SK-N-MC (cell line): ENCODE results near the gene ALX3.

ENCODE experiments used
- DNase-seq: peaks from one replicate; pipeline ENCODE4 v3.0.0-alpha.2; 2011; ENCODE audit warnings: low read depth, low spot score
- H3K27ac ChIP-seq: fragments of 200-600 bp; sonication (generic); 2 replicates; pipeline ENCODE4 v1.5.1; 2016; ENCODE audit warnings: mixed run types
- H3K36me3 ChIP-seq: fragments of 200-600 bp; sonication (generic); 2 replicates; pipeline ENCODE4 v1.6.1; 2017; ENCODE audit warnings: antibody characterized with exemption, low read length, mixed read lengths; ENCODE audit not compliant: insufficient read depth
- H3K4me3 ChIP-seq: fragments of 200-600 bp; sonication (generic); 2 replicates; pipeline ENCODE4 v1.5.1; 2016
- H3K9ac ChIP-seq: fragments of 200-600 bp; sonication (generic); 2 replicates; pipeline ENCODE4 v1.8.0; 2017; ENCODE audit warnings: mixed run types, mixed read lengths; ENCODE audit not compliant: insufficient read length
- H3K9me3 ChIP-seq: fragments of 200-600 bp; sonication (generic); 2 replicates; pipeline ENCODE4 v1.6.1; 2017; ENCODE audit warnings: low read depth, mild to moderate bottlenecking, antibody characterized with exemption, low read length, moderate library complexity, mixed read lengths
- EZH2 ChIP-seq: fragments of 200-600 bp; sonication (generic); IDR thresholded peaks from one replicate; pipeline ENCODE4 v1.6.1; 2017; ENCODE audit warnings: antibody characterized with exemption
- FOXP2 ChIP-seq: optimal IDR thresholded peaks from 2 replicates; pipeline ENCODE3; 2011; ENCODE audit warnings: mild to moderate bottlenecking, moderate library complexity; ENCODE audit not compliant: insufficient read depth; ENCODE audit errors: extremely low read length, control extremely low read depth
- POLR2AphosphoS5 ChIP-seq: IDR thresholded peaks from 2 replicates; pipeline ENCODE4 v1.6.1; 2012; ENCODE audit warnings: mild to moderate bottlenecking, low read depth, low read length, borderline replicate concordance

ALX3 gene

DNA sequence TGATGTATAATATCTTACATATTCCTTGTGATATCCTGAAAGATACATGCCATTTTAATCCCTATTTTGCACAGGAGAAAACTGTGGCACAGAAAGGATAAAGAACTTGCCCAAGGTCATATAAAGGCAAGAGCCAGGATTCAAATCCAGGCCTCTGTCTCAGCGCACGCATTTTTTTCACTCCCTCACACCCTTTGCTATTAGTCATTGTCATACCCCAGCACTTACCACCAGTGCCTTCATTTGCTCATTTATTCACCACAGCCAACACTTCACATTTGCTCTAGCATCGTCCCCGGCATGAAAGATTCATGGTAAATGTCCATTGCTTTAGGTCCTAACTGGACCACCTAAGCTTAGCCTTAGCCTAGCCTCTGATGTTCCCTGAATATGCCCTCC, 14.2 kb downstream of the ALX3 start:
- Histone ChIP-seq H3K36me3 (peaks cover 70% of the 10 kb centered on the region), H3K4me3 (no peak overlapping the region), H3K9me3 (no peaks in the 10 kb centered on the region), H3K27ac (no peak overlapping the region), H3K9ac (no peak overlapping the region)
- no peak for DNase-seq
- TF ChIP-seq EZH2: no peak
- TF ChIP-seq POLR2AphosphoS5: no peak
- TF ChIP-seq FOXP2: no peak

DNA sequence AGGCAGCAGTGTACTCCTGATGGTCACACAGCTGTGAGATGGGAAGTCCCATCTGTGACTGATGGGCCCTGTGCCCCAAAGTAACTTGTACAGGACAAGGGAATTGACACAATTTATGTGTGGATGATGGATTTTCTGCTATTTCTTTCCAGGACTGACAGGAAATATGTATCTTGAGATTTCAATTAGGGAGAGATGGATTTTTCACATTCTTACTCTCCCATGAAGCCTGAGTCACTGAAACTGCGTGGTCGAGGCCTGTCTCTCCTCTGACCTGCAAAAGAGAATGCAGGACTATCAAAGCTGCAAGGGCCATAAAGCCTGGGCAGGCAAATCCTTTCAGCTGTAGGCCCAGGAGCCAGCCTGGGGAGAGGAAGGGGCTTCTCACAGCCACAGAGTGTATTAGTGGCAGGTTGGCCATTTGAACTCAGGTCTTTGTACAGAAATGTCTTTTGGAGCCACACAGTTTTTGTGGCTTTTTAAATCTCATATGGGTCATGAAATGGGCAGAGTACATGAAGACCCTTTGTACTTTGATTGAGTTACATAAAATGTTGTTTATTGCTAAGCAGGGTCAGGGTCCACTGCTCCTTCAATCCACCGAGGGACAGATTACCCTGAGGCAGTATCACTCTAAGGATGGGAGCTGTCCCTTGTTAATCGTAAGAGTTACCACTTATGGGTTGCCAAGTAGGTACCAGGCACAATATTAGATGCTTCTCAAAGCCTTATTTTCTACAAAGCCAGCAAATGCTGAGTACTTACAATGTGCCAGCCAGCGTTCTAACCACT, 14.8 kb downstream of the ALX3 start:
- Histone ChIP-seq H3K9ac (no peak overlapping the region), H3K9me3 (no peaks in the 10 kb centered on the region), H3K27ac (no peak overlapping the region), H3K36me3 (peaks cover 76% of the 10 kb centered on the region), H3K4me3 (no peak overlapping the region)
- TF ChIP-seq POLR2AphosphoS5 (no peak), EZH2 (no peak), FOXP2 (no peak)
- no peak for DNase-seq

DNA sequence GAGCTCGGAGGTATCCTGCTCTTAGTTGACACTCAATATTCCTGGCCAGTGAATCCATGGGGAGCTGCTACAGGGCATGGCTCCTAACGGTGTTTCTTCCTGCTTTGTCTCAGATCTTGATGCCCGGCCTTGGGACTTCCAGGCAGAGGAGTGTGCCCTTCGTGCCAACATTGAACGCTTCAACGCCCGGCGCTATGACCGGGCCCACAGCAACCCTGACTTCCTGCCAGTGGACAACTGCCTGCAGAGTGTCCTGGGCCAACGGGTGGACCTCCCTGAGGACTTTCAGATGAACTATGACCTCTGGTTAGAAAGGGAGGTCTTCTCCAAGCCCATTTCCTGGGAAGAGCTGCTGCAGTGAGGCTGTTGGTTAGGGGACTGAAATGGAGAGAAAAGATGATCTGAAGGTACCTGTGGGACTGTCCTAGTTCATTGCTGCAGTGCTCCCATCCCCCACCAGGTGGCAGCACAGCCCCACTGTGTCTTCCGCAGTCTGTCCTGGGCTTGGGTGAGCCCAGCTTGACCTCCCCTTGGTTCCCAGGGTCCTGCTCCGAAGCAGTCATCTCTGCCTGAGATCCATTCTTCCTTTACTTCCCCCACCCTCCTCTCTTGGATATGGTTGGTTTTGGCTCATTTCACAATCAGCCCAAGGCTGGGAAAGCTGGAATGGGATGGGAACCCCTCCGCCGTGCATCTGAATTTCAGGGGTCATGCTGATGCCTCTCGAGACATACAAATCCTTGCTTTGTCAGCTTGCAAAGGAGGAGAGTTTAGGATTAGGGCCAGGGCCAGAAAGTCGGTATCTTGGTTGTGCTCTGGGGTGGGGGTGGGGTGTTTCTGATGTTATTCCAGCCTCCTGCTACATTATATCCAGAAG, 16.7 kb downstream of the ALX3 start:
- Histone ChIP-seq H3K4me3 (no peak overlapping the region), H3K27ac (no peak overlapping the region), H3K9ac (no peak overlapping the region), H3K36me3 (peaks cover 89% of the 10 kb centered on the region), H3K9me3 (no peaks in the 10 kb centered on the region)
- TF ChIP-seq FOXP2: no peak
- TF ChIP-seq EZH2: no peak
- TF ChIP-seq POLR2AphosphoS5: no peak
- DNase-seq: no peak

DNA sequence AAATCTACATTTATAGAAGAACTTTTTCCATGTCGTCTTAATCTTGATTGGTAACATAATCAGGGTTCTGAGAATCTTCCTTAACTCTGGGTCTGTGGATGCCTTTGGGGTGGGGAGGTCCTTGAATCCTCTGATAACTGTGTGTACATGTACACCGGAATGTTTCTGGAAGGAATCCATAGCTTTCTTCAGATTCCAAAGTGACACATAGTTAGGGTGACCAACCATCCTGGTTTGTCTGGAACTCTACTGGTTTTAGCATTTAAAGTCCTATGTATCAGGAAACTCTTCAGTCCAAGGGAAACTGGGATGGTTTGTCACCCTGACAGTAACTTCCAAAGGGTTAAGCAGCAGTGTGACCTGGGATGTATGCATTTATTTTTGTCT, 19.2 kb downstream of the ALX3 start:
- DNase-seq: no peak
- H3K4me3 ChIP-seq: no peak overlapping the region
- no peak overlapping the region for H3K9ac ChIP-seq
- no peaks in the 10 kb centered on the region for H3K9me3 ChIP-seq
- no peak for TF ChIP-seq EZH2
- peaks cover 97% of the 10 kb centered on the region for H3K36me3 ChIP-seq
- no peak overlapping the region for H3K27ac ChIP-seq

DNA sequence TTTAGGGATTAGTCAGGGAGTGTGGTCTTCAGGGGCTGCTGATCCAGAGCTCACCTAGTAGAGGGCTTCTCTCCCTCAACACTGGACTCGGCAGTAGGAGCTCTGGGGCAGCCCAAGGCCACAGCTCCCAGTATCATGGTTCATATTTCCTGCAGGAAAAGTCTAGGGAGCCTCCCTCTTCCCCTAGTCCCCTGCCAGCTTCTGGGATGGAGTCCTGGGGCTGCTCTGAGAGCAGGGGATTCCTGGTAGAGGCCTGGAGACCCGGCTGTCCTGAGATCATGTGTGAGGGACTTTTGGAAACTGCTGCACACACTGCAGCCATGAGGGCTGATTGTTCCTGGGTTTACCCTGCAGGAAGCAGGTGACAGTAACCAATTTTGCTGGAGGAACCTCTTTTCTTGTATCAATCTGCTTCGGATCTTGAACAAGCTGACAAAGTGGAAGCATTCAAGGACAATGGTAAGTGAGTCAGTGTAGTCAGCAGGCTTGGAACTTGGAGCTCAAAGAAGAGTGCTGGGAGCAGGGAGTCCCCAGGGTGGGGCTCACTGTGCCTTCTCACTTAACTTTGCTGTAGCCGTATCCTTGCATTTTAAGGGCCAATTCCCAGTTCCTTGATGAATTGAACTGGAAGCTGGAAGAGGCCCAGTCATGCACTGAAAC, 19.7 kb downstream of the ALX3 start:
- Histone ChIP-seq H3K4me3 (no peak overlapping the region), H3K9ac (no peak overlapping the region), H3K27ac (no peak overlapping the region), H3K36me3 (peaks cover 97% of the 10 kb centered on the region), H3K9me3 (no peaks in the 10 kb centered on the region)
- TF ChIP-seq EZH2 (no peak), POLR2AphosphoS5 (no peak), FOXP2 (no peak)
- DNase-seq: no peak

DNA sequence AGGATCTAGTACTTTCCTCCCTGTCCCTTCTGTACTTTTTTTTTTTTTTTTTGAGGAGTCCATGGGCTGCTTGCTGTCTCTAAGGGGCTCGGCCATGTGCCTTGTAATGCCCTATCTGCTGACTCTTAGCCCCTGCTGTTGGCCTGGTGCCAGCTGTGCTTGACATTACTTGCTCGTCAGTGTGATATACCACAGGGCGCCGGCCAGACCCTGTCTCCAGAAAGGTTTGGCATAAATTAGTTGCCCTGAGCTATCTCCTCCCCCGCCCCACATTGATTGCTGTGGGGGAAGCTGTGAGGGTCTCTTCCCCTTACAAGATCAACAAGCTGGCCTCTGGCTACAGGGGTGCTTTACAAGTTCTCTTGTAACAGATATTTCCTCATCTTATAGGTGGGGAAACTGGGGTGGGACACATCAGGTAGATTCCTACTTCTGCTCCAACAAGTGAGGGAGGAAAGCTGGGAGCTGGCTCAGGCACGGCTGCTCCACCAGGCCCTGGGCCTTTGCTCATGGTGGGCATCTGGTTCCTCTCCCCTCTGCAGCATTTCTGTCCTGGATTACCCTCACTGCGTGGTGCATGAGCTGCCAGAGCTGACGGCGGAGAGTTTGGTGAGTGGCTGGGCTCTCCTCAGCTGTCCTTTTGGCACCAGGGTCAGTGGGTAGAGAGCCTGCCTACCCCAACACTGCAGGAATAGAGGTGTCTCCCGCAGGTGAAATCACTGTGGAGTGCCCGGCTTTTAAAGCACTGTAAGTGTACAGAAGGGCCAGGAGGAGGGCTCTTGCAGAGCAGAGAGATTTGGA, 20.5 kb downstream of the ALX3 start:
- no peak for DNase-seq
- Histone ChIP-seq H3K4me3 (no peak overlapping the region), H3K9me3 (no peaks in the 10 kb centered on the region), H3K36me3 (peaks cover 96% of the 10 kb centered on the region), H3K27ac (no peak overlapping the region), H3K9ac (no peak overlapping the region)
- no peak for TF ChIP-seq FOXP2
- no peak for TF ChIP-seq EZH2
- no peak for TF ChIP-seq POLR2AphosphoS5

DNA sequence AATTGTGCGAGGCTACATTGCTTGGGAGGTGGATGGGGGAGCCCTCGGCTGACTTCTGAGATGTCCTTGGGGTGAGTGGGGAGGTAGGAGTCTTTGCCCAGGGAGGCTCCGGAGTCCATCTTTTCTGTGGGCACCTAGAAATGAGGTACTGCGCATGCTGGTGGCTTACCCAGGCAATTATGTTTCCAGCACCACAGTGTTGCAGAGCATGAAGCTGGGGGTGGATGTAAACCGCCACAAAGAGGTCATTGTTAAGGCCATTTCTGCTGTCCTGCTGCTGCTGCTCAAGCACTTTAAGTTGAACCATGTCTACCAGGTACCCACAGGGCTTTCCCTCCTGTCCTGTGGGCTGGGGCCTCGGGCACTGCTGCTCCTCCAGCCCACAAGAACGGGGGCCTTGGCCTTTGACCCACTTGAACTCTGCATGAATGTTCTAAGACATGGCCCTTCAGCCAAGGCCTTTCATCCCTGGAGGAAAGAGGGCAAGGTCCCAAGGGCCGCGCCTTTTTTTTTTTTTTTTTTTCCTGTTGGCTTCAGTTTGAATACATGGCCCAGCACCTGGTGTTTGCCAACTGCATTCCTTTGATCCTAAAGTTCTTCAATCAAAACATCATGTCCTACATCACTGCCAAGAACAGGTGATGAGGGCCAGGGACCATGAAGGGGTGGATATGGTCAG, 21.4 kb downstream of the ALX3 start:
- H3K9ac ChIP-seq: no peak overlapping the region
- no peak overlapping the region for H3K4me3 ChIP-seq
- peaks cover 96% of the 10 kb centered on the region for H3K36me3 ChIP-seq
- no peak for TF ChIP-seq EZH2
- TF ChIP-seq POLR2AphosphoS5: no peak
- no peak for TF ChIP-seq FOXP2
- no peak overlapping the region for H3K27ac ChIP-seq
- no peaks in the 10 kb centered on the region for H3K9me3 ChIP-seq
- no peak for DNase-seq
